Measurements from ENCODE around the gene VWF.

The VWF gene

GRCh38 chr12:6058481-6059161 is 65.8 kb downstream of the VWF start:
- no peak for DNase-seq (ENCODE audit: low read depth in 3 of 3)

- DNase-seq (ENCODE audit: low read depth in 3 of 3): no peak
Observed at GRCh38 chr12:6057700-6058099, 66.8 kb downstream of the VWF start.

- DNase-seq (ENCODE audit: low read depth in 3 of 3): no peak
Observed at GRCh38 chr12:6056406-6057240, 67.8 kb downstream of the VWF start.

- no peak for DNase-seq (ENCODE audit: low read depth in 3 of 3)
Observed at GRCh38 chr12:6053541-6053940, 70.9 kb downstream of the VWF start.

GRCh38 chr12:6052940-6053329 is 71.5 kb downstream of the VWF start:
- no peak for DNase-seq (ENCODE audit: low read depth in 3 of 3)

GRCh38 chr12:6052206-6052939 is 72.1 kb downstream of the VWF start:
- no peak for DNase-seq (ENCODE audit: low read depth in 3 of 3)

- DNase-seq (ENCODE audit: low read depth in 3 of 3): no peak
Observed at GRCh38 chr12:6049992-6050391, 74.5 kb downstream of the VWF start.

GRCh38 chr12:6049587-6049986 is 74.9 kb downstream of the VWF start:
- no peak for DNase-seq (ENCODE audit: low read depth in 3 of 3)

- no peak for DNase-seq (ENCODE audit: low read depth in 3 of 3)
Observed at GRCh38 chr12:6047249-6048237, 76.9 kb downstream of the VWF start.

- DNase-seq (ENCODE audit: low read depth in 3 of 3): no peak
Observed at GRCh38 chr12:6046511-6047180, 77.8 kb downstream of the VWF start.

GRCh38 chr12:6045438-6045837 is 79.0 kb downstream of the VWF start:
- DNase-seq (ENCODE audit: low read depth in 3 of 3): no peak

- DNase-seq (ENCODE audit: low read depth in 3 of 3): no peak
Observed at GRCh38 chr12:6044082-6044481, 80.4 kb downstream of the VWF start.

GRCh38 chr12:6042446-6042845 is 82.0 kb downstream of the VWF start:
- no peak for DNase-seq (ENCODE audit: low read depth in 3 of 3)

- DNase-seq (ENCODE audit: low read depth in 3 of 3): no peak
Observed at GRCh38 chr12:6041891-6042290, 82.6 kb downstream of the VWF start.

GRCh38 chr12:6040815-6041214 is 83.7 kb downstream of the VWF start:
- no peak for DNase-seq (ENCODE audit: low read depth in 3 of 3)

- peak in 1 of 3 donors; percentile 35 for DNase-seq (ENCODE audit: low read depth in 3 of 3)
Observed at GRCh38 chr12:6039894-6040601, 84.4 kb downstream of the VWF start.

- peak; percentile 20 to 36 (median 32) for DNase-seq (ENCODE audit: low read depth in 3 of 3)
Observed at GRCh38 chr12:6038160-6038559, 86.3 kb downstream of the VWF start.

GRCh38 chr12:6037459-6037858 is 87.0 kb downstream of the VWF start:
- DNase-seq (ENCODE audit: low read depth in 3 of 3): no peak

- DNase-seq (ENCODE audit: low read depth in 3 of 3): no peak
Observed at GRCh38 chr12:6036509-6036908, 88.0 kb downstream of the VWF start.

GRCh38 chr12:6034596-6034995 is 89.9 kb downstream of the VWF start:
- DNase-seq (ENCODE audit: low read depth in 3 of 3): no peak

All from stimulated activated CD4-positive, alpha-beta T cell treated with anti-CD3 and anti-CD28 coated beads, TNF-alpha, amount 100 ng/mL, for 48 hours (primary cell).